K562 (cell line): ENCODE data around the gene RBM20. TPM values are rescaled to one million over a fixed set of nuclear protein-coding genes. Genes with fewer than 3 reads are reported as not detected.

Experiments
- ATAC-seq: fragments of 200-7000 bp; cut with Tn5 transposase; 3 replicates; pipeline ENCODE4 v1.9.1; 2020; ENCODE audit warnings: moderate library complexity
- BruUV-seq: library from RNA; stranded (reverse); fragments of 400-500 nt; replicated peaks from 2 replicates; lab custom pipeline; 2021; lab: Mats Ljungman, UMichigan
- CTCF ChIA-PET: fragments of 300-600 bp; formaldehyde crosslinking; extraction: SDS; loops from one replicate; lab custom pipeline; 2021; ENCODE audit warnings: low intra/inter-chr PET ratio; lab: Yijun Ruan, JAX
- POLR2A ChIA-PET: fragments of 300-600, 350-650 bp; sonication (Branson Sonifier 250); formaldehyde crosslinking; extraction: SDS; loops from one replicate; lab custom pipeline; 2021; ENCODE audit warnings: antibody characterized with exemption, inconsistent platforms; lab: Yijun Ruan, JAX
- DNase-seq, 4 experiments: peaks; one replicate each; pipeline versions ENCODE4 v3.0.0 to v3.0.0-alpha.2; 2011 to 2018; ENCODE audit warnings: low spot score in 3 of 4, mixed read lengths in 3 of 4; ENCODE audit errors: extremely low read depth in 1 of 4
- FAIRE-seq: peaks from 2 replicates; lab custom pipeline; 2011; peaks lifted over from hg19 to GRCh38; lab: Jason Lieb, UNC
- H2AFZ ChIP-seq: 2 replicates; pipeline ENCODE4 v1.6.0; 2011; ENCODE audit warnings: low read depth, low read length, control low read depth, inconsistent platforms
- H3K27ac ChIP-seq: fragments of 200-600 bp; 3 replicates; pipeline ENCODE4 v1.8.0; 2011; ENCODE audit warnings: low read depth, mild to moderate bottlenecking, control low read depth, inconsistent platforms, low read length, moderate library complexity, mixed read lengths; ENCODE audit errors: extremely low read depth
- H3K27me3 ChIP-seq, 2 experiments: fragments of 300-600 bp in 1 of 2; 2 replicates in 1 of 2; 3 replicates in 1 of 2; pipeline versions ENCODE4 v1.6.0 to v1.8.0; 2011; ENCODE audit warnings: inconsistent platforms in 2 of 2, low read length in 2 of 2, mild to moderate bottlenecking in 1 of 2, mixed read lengths in 1 of 2, moderate library complexity in 1 of 2; ENCODE audit not compliant: control insufficient read depth in 2 of 2, insufficient read depth in 2 of 2
- H3K36me3 ChIP-seq: fragments of 300-600 bp; 3 replicates; pipeline ENCODE4 v1.8.0; 2011; ENCODE audit warnings: mild to moderate bottlenecking, low read length, inconsistent platforms; ENCODE audit not compliant: control insufficient read depth, insufficient read depth
- H3K4me1 ChIP-seq, 2 experiments: fragments of 200-600 bp in 1 of 2; replicated peaks in 1 of 2; 2 replicates in 1 of 2; 3 replicates in 1 of 2; pipeline versions ENCODE4 v1.5.1 to v1.8.0; 2011; ENCODE audit warnings: inconsistent platforms in 2 of 2, low read length in 2 of 2, mild to moderate bottlenecking in 1 of 2, mixed read lengths in 1 of 2, moderate library complexity in 1 of 2; ENCODE audit not compliant: control insufficient read depth in 2 of 2, insufficient read depth in 2 of 2
- H3K4me2 ChIP-seq: 2 replicates; pipeline ENCODE4 v1.6.1; 2011; ENCODE audit warnings: low read length, control low read depth, inconsistent platforms, mixed read lengths; ENCODE audit not compliant: insufficient read depth
- H3K4me3 ChIP-seq: fragments of 200-600 bp; sonication (generic), shearing (Covaris generic); 2 replicates; pipeline ENCODE4 v1.5.1; 2016; ENCODE audit warnings: control low read depth, inconsistent platforms
- H3K79me2 ChIP-seq: fragments of 200-600 bp; 3 replicates; pipeline ENCODE4 v1.8.0; 2011; ENCODE audit warnings: low read length, inconsistent platforms; ENCODE audit not compliant: control insufficient read depth, insufficient read depth
- H3K9ac ChIP-seq, 2 experiments: 2 replicates each; pipeline versions ENCODE4 v1.6.0 to v1.6.1; 2011; ENCODE audit warnings: low read depth in 2 of 2, low read length in 2 of 2, control low read depth in 1 of 2, inconsistent platforms in 1 of 2, mild to moderate bottlenecking in 1 of 2, mixed read lengths in 1 of 2; ENCODE audit not compliant: insufficient read depth in 1 of 2
- H3K9me1 ChIP-seq: one replicate; pipeline ENCODE4 v1.6.0; 2011; ENCODE audit warnings: inconsistent platforms, mild to moderate bottlenecking, low read length, moderate library complexity; ENCODE audit not compliant: control insufficient read depth, insufficient read depth
- H3K9me3 ChIP-seq: replicated peaks from 2 replicates; pipeline ENCODE4 v1.5.1; 2011; ENCODE audit warnings: low read depth, low read length, inconsistent platforms; ENCODE audit not compliant: control insufficient read depth, insufficient read depth
- H4K20me1 ChIP-seq: replicated peaks from 2 replicates; pipeline ENCODE4 v1.6.1; 2011; ENCODE audit warnings: low read length, inconsistent platforms, mixed read lengths; ENCODE audit not compliant: control insufficient read depth, insufficient read depth
- CBFA2T3 ChIP-seq: fragments of 450-650 bp; IDR thresholded peaks from 2 replicates; pipeline ENCODE4 v1.6.1; 2017
- HDGF ChIP-seq: fragments of 450-650 bp; IDR thresholded peaks from 2 replicates; pipeline ENCODE4 v1.6.1; 2016
- MYBL2 ChIP-seq, 2 experiments: fragments of 450-650 bp in 1 of 2; sonication (generic) in 1 of 2; formaldehyde crosslinking in 1 of 2; IDR thresholded peaks; 2 replicates each; pipeline versions ENCODE4 v1.6.1 to v1.8.1; 2017 to 2022; ENCODE audit warnings: borderline replicate concordance in 1 of 2, inconsistent platforms in 1 of 2, low read depth in 1 of 2, mild to moderate bottlenecking in 1 of 2, missing genetic modification reagents in 1 of 2, moderate library complexity in 1 of 2
- RCOR1 ChIP-seq, 2 experiments: IDR thresholded peaks; 2 replicates each; pipeline ENCODE4 v1.6.1; 2012; ENCODE audit warnings: low read depth in 2 of 2, low read length in 2 of 2, borderline replicate concordance in 1 of 2, improper control_type of control experiment in 1 of 2
- RNF2 ChIP-seq: sonication (generic); IDR thresholded peaks from 2 replicates; pipeline ENCODE4 v1.6.1; 2016
- RUNX1 ChIP-seq: sonication (generic); IDR thresholded peaks from 2 replicates; pipeline ENCODE4 v1.6.1; 2016; ENCODE audit warnings: antibody characterized with exemption, low read depth
- WGBS: fragments of 100-300 bp; shearing (Covaris generic); methylation state at CpG from one replicate; pipeline ENCODE4 v1.1.6; 2016; ENCODE audit warnings: low coverage, mixed read lengths; ENCODE audit not compliant: insufficient coverage; ENCODE audit errors: missing lambda C conversion rate; 5-methylcytosine and 5-hydroxymethylcytosine counted together
- in situ Hi-C: fragments of 300-500 bp; cut with MboI; formaldehyde crosslinking; loops from 4 replicates; pipeline ENCODE4 v1.15.0; 2018; ENCODE audit warnings: inconsistent platforms, mixed read lengths
- intact Hi-C: fragments of 100-400 bp; cut with micrococcal nuclease; formaldehyde crosslinking; loops from 2 replicates; pipeline ENCODE4 v1.14.2; 2022
- polyA plus RNA-seq, 8 experiments: library from polyadenylated mRNA; depleted of rRNA in 4 of 8; stranded (reverse) in 5 of 8; unstranded in 3 of 8; fragments of >200 nt; fragmentation: Nextera tagmentation in 2 of 8; fragmentation: Illumina TruSeq in 1 of 8; extraction: Ambion mirVana in 2 of 8; extraction: Trizol in 1 of 8; gene quantifications; 2 replicates each; pipeline versions ENCODE4 v1.2.1 to v1.2.3, GENCODE V29; 2011 to 2014; ENCODE audit warnings: inconsistent platforms in 1 of 8, missing spikeins in 1 of 8
- total RNA-seq, 7 experiments: library from RNA; depleted of rRNA in 6 of 7; stranded (reverse); fragments of >200 nt in 6 of 7; fragmentation: Illumina TruSeq in 2 of 7; extraction: Trizol in 2 of 7; gene quantifications; 2 replicates each; pipeline versions ENCODE4 v1.2.1 to v1.2.3, GENCODE V29; 2011 to 2021; ENCODE audit warnings: low replicate concordance in 1 of 7

The RBM20 gene
- total and polyA plus RNA-seq, 9 of the 15 experiments (the other 6 are each of a cell fraction or from before 2014, with no cell fraction given), result 0.63 to 5.7 (median 3.2) TPM

DNA sequence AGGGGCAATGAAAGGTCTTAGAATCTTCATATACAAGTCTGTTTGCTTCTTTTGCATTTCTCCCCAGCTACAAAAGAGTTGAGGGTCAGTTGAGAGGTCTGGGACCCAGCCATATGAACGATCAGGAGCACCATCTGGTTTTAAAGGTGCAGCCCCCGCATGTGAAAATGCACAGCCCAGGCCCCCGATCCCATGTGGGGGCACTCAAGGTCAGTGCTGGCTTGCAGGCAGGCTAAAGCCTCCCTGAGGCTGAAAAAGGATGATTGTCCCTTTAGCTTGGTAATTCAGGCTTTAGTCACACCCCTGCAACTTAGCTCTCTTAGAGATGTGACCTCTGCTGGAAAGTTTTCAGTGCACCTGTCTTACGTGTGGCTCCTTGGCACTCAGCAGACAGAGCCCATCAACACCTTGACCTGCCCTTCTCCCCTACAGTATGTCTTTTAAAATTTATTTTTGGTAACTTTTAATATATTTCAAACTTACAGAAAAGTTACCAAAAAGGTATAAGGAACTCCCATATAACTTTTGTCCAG, 147.5 kb downstream of the RBM20 start:
- Histone ChIP-seq H3K9me3 (no peaks in the 10 kb centered on the region), H3K36me3 (peaks cover 15% of the 10 kb centered on the region; the same call in 1 of the 3 replicates), H3K4me2 (no peak overlapping the region), H4K20me1 (no peaks in the 10 kb centered on the region), H3K9me1 (no peaks in the 10 kb centered on the region), H3K27me3 (no peaks in the 10 kb centered on the region), H3K4me3 (no peak overlapping the region), H2AFZ (no peak overlapping the region), H3K4me1 (peaks cover 8 to 14% of the 10 kb centered on the region in 2 experiments; a peak in 4 of 5 replicates), H3K79me2 (no peaks in the 10 kb centered on the region), H3K27ac (no peak overlapping the region), H3K9ac (no peak overlapping the region)
- TF ChIP-seq RNF2 (no peak), RCOR1 (IDR thresholded peaks at IDR 0.05; ENCODE audit: borderline replicate concordance in 1 of 2, low read depth in 2 of 2, low read length in 2 of 2) (no peak), CBFA2T3 (0 out of 2 replicates have a peak, but pooled peaks have one; percentile 15)
- intact Hi-C loops, result no loop called here
- in situ Hi-C loops, result no loop called here
- BruUV-seq, result no TSS peak
- DNase-seq (peak in 2 of 4 experiments; percentile 39 to 51), ATAC-seq (no peak; the same call in 2 of the 3 replicates), FAIRE-seq (no peak)
- 38% methylated on average over 3 of the region's 4 CpGs for WGBS
- POLR2A ChIA-PET, result interaction anchor here (0.6 kb wide), 1 partner anchor 12 kb away, joined by 3 read pairs; no protein-coding TSS in a partner anchor
- CTCF ChIA-PET, result interaction anchor here (0.6 kb wide), 1 partner anchor 103 kb away, joined by 3 read pairs; no protein-coding TSS in a partner anchor

DNA sequence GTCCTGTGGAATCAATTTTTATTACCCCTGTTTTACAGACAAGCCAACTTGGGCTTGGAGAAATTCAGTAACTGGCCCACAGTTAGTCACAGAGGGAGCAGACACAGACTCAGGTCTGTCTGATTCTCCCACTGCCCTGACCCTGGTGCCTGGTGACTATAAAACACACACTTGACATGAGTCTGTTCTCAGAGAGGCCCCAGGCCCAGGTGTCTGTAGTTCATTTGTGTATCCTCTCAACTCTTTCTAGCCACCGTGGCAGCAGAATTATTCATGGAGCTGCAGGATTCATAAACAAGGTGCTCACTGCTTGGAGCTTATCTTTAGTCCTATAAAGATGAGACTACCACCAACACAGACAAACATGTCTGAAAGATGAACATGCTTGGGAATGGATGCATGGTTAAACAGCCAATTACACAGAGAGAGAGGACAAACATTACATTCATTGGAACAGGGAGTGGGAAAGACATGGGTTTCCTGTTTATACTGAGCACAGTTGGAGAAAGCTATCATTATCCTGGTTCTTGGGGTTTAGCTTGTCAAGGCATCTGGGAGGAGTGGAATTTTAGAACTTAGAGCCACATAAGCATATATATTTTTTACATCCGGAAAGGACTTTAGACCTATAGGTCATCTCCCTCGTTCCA, 148.5 kb downstream of the RBM20 start:
- Histone ChIP-seq H2AFZ (no peak overlapping the region), H3K27me3 (no peaks in the 10 kb centered on the region)
- CTCF ChIA-PET, result no interaction called here
- no peak for FAIRE-seq
- intact Hi-C loops, result no loop called here
- TF ChIP-seq HDGF, result no peak
- TF ChIP-seq MYBL2 (IDR thresholded peaks at IDR 0.05; ENCODE audit: low read depth), result no peak
- no peak for TF ChIP-seq MYBL2 (CRISPR knock-in tag; IDR thresholded peaks at IDR 0.05; ENCODE audit: borderline replicate concordance)
- TF ChIP-seq RUNX1, result no peak
- TF ChIP-seq, all 486 proteins: peak for 0
- no TSS peak for BruUV-seq
- DNase-seq (no peak), ATAC-seq (no peak)
- Histone ChIP-seq H3K79me2 (no peaks in the 10 kb centered on the region), H3K36me3 (peaks cover 16% of the 10 kb centered on the region; the same call in 2 of the 3 replicates), H3K9me1 (no peaks in the 10 kb centered on the region), H4K20me1 (no peaks in the 10 kb centered on the region), H3K4me2 (no peak overlapping the region), H3K9me3 (no peaks in the 10 kb centered on the region), H3K4me1 (peaks cover 8 to 14% of the 10 kb centered on the region in 2 experiments; a peak in 4 of 5 replicates), H3K27ac (no peak overlapping the region), H3K9ac (no peak overlapping the region), H3K4me3 (no peak overlapping the region)
- POLR2A ChIA-PET, result interaction anchor here (0.5 to 0.8 kb wide), 2 partner anchors 10 to 709 kb away, joined by 3 read pairs; no protein-coding TSS in a partner anchor
- WGBS, result 75% methylated on average over 3 of the region's 3 CpGs
- in situ Hi-C loops, result no loop called here
